ENCODE results near the gene GPI.

The GPI gene

GRCh38 chr19:34353546-34353945, 11.4 kb upstream of the GPI start:
- Mint-ChIP-seq H3K36me3 (ENCODE audit: low read depth) (peaks cover 41% of the 10 kb centered on the region), H3K4me1 (peaks cover 13% of the 10 kb centered on the region), H3K27ac (no peak overlapping the region), H3K9me3 (no peaks in the 10 kb centered on the region), H3K27me3 (ENCODE audit: low read depth, poor library complexity) (no peaks in the 10 kb centered on the region), H3K4me3 (no peak overlapping the region)
- TF ChIP-seq CTCF (IDR thresholded peaks at IDR 0.05), result no peak
- DNase-seq, result no peak

- Mint-ChIP-seq H3K27ac (no peak overlapping the region), H3K4me3 (no peak overlapping the region), H3K27me3 (ENCODE audit: low read depth, poor library complexity) (no peaks in the 10 kb centered on the region), H3K36me3 (ENCODE audit: low read depth) (peaks cover 25% of the 10 kb centered on the region), H3K4me1 (peaks cover 28% of the 10 kb centered on the region), H3K9me3 (no peaks in the 10 kb centered on the region)
- no peak for DNase-seq
- TF ChIP-seq CTCF (IDR thresholded peaks at IDR 0.05), result no peak
These were observed 9.8 kb upstream of the GPI start for GRCh38 chr19:34355201-34355600.

GRCh38 chr19:34356875-34357274, 8.1 kb upstream of the GPI start:
- no peak for TF ChIP-seq CTCF (IDR thresholded peaks at IDR 0.05)
- DNase-seq, result no peak
- peaks cover 21% of the 10 kb centered on the region for H3K36me3 Mint-ChIP-seq (ENCODE audit: low read depth)
- H3K4me1 Mint-ChIP-seq, result peaks cover 32% of the 10 kb centered on the region
- no peak overlapping the region for H3K27ac Mint-ChIP-seq
- peaks cover 7% of the 10 kb centered on the region for H3K27me3 Mint-ChIP-seq (ENCODE audit: low read depth, poor library complexity)
- H3K4me3 Mint-ChIP-seq, result no peak overlapping the region
- H3K9me3 Mint-ChIP-seq, result no peaks in the 10 kb centered on the region

GRCh38 chr19:34357431-34357830, 7.6 kb upstream of the GPI start:
- Mint-ChIP-seq H3K4me3 (no peak overlapping the region), H3K27ac (peak overlapping the region; percentile 37), H3K9me3 (no peaks in the 10 kb centered on the region), H3K4me1 (peaks cover 37% of the 10 kb centered on the region), H3K27me3 (ENCODE audit: low read depth, poor library complexity) (peaks cover 7% of the 10 kb centered on the region), H3K36me3 (ENCODE audit: low read depth) (peaks cover 21% of the 10 kb centered on the region)
- no peak for DNase-seq
- TF ChIP-seq CTCF (IDR thresholded peaks at IDR 0.05), result no peak

GRCh38 chr19:34359140-34359953, 5.6 kb upstream of the GPI start:
- Mint-ChIP-seq H3K9me3 (no peaks in the 10 kb centered on the region), H3K4me1 (peaks cover 48% of the 10 kb centered on the region), H3K4me3 (peak overlapping the region; percentile 80), H3K27ac (peak overlapping the region; percentile 97), H3K36me3 (ENCODE audit: low read depth) (peaks cover 16% of the 10 kb centered on the region), H3K27me3 (ENCODE audit: low read depth, poor library complexity) (peaks cover 7% of the 10 kb centered on the region)
- DNase-seq, result peak; percentile 94
- peak; percentile 28 for TF ChIP-seq CTCF (IDR thresholded peaks at IDR 0.05)

- no peak for TF ChIP-seq CTCF (IDR thresholded peaks at IDR 0.05)
- H3K4me3 Mint-ChIP-seq, result peak overlapping the region; percentile 80
- H3K36me3 Mint-ChIP-seq (ENCODE audit: low read depth), result peaks cover 12% of the 10 kb centered on the region
- DNase-seq, result no peak
- peaks cover 53% of the 10 kb centered on the region for H3K4me1 Mint-ChIP-seq
- no peaks in the 10 kb centered on the region for H3K9me3 Mint-ChIP-seq
- H3K27me3 Mint-ChIP-seq (ENCODE audit: low read depth, poor library complexity), result peaks cover 7% of the 10 kb centered on the region
- H3K27ac Mint-ChIP-seq, result peak overlapping the region; percentile 85
These were observed 5.1 kb upstream of the GPI start for GRCh38 chr19:34359954-34360315.
